ENCODE data around the gene PIK3R2.
A peak's percentile ranks its signal among the peaks of the same experiment; 100 is the strongest.

The PIK3R2 gene

DNA sequence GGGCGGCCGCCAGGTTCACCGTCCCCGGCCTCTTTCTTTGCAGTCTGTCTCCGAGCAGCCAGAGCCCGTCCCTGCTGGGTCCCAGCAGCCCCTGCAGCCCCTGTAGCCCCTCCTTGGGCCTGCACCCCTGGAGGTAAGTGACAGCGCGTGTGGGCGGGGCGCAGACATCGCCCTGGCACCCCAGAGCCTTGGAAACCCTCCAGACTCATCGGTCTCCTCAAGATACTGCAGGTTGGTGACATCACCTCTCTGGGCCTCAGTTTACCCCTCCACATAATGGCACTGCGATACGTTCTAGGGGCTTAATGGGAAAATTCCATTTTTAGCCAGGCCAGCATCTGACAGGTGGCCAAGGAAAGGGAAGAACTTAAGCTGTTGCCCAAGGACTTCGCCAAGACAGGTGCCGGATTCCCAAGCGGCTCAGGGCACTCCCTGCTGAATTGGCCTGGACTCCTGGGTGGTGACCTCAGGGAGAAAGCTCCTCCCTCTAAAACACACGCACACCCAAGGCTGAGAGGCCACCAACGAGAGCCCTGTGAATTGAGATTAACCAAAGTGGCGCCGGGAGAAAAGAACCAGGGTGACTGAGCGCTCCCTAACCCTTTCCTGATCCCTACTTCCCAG is 42.2 kb upstream of the PIK3R2 start:
- no peak overlapping the region for H3K27ac ChIP-seq
- TF ChIP-seq, protein P1, sequence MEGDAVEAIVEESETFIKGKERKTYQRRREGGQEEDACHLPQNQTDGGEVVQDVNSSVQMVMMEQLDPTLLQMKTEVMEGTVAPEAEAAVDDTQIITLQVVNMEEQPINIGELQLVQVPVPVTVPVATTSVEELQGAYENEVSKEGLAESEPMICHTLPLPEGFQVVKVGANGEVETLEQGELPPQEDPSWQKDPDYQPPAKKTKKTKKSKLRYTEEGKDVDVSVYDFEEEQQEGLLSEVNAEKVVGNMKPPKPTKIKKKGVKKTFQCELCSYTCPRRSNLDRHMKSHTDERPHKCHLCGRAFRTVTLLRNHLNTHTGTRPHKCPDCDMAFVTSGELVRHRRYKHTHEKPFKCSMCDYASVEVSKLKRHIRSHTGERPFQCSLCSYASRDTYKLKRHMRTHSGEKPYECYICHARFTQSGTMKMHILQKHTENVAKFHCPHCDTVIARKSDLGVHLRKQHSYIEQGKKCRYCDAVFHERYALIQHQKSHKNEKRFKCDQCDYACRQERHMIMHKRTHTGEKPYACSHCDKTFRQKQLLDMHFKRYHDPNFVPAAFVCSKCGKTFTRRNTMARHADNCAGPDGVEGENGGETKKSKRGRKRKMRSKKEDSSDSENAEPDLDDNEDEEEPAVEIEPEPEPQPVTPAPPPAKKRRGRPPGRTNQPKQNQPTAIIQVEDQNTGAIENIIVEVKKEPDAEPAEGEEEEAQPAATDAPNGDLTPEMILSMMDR (IDR thresholded peaks at IDR 0.05), result no peak
- no peak for TF ChIP-seq ZFX (IDR thresholded peaks at IDR 0.05; ENCODE audit: borderline replicate concordance)

DNA sequence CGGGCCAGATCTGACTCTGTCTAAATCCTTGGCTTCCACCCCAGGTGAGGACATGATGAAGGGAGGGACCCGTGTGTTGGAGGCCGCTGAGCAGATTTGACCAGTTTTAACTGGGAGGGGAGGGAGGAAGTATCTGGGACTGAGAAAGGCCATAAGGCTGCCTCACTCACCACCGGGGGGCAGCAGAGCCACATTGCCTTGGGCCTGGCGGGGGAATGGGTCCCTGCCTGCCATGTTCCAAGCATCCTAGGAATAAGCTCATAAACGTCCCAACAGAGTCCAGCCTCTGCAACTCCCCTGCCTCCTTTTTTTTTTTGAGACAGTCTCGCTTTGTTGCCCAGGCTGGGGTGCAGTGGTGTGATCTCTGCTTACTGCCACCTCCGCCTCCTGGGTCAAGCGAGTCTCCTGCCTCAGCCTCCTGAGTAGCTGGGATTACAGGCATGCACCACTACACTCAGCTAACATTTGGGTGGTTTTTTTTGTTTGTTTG is 39.9 kb upstream of the PIK3R2 start:
- no peak overlapping the region for H3K27ac ChIP-seq
- TF ChIP-seq, protein P1 (IDR thresholded peaks at IDR 0.05), result peak; percentile 98
- TF ChIP-seq ZFX (IDR thresholded peaks at IDR 0.05; ENCODE audit: borderline replicate concordance), result no peak

DNA sequence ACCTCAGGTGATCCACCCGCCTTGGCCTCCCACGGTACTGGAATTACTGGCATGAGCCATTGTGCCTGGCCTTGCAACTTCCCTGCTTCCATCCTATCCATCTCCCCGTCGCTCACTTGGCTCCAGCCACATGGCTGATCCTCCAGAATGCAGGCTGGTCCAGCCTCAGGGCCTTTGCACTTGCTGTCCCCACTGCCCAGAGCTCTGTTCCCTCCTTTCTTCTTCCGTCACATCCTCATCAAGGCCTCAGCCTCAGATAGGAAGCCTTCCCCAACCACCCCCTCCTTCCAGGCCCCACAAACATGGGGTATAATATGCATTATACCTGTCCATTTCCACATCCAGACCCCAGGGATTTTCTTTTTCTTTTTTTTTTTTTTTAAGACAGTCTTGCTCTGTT is 39.1 kb upstream of the PIK3R2 start:
- TF ChIP-seq, protein P1 (IDR thresholded peaks at IDR 0.05), result no peak
- no peak for TF ChIP-seq ZFX (IDR thresholded peaks at IDR 0.05; ENCODE audit: borderline replicate concordance)
- H3K27ac ChIP-seq, result no peak overlapping the region

DNA sequence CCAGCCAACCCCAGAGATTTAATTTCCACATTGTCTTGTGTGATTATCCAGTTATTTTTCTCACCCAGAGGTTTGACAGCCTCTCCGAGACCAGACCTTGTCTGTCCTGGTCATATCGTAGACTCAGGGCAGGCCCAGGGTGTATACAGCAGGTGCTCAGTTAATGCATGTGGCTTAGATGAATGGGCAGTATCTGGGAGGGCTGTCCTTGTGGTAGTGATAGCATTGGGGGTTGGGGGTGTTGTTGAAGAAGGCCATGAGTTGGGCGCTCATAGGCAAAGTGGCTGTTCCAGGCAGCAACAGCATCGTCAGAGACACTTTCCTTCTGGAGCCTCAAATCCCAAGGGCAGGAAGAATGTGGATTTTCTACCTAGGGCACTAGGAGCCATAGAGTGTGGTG is 38.5 kb upstream of the PIK3R2 start:
- TF ChIP-seq, protein P1 (IDR thresholded peaks at IDR 0.05), result no peak
- TF ChIP-seq ZFX (IDR thresholded peaks at IDR 0.05; ENCODE audit: borderline replicate concordance), result no peak
- H3K27ac ChIP-seq, result no peak overlapping the region

DNA sequence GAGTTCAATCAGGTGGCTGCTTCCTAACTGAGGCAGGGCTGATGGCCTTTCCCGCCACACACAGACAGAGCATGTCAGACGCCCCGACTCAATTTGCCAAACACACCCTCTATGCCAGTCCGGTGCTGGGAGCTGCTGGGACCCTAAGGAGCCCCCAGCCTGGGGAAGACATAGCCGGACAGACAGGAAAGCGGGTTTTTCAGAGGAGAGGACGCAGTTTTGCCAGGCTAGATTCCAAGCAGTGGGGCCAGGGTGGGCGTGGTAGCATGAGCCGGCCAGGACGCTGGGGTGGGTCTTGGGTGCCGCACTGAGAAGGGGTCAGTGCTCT is 35.6 kb upstream of the PIK3R2 start:
- TF ChIP-seq ZFX (IDR thresholded peaks at IDR 0.05; ENCODE audit: borderline replicate concordance), result no peak
- TF ChIP-seq, protein P1 (IDR thresholded peaks at IDR 0.05), result no peak
- peak overlapping the region; percentile 63 for H3K27ac ChIP-seq

DNA sequence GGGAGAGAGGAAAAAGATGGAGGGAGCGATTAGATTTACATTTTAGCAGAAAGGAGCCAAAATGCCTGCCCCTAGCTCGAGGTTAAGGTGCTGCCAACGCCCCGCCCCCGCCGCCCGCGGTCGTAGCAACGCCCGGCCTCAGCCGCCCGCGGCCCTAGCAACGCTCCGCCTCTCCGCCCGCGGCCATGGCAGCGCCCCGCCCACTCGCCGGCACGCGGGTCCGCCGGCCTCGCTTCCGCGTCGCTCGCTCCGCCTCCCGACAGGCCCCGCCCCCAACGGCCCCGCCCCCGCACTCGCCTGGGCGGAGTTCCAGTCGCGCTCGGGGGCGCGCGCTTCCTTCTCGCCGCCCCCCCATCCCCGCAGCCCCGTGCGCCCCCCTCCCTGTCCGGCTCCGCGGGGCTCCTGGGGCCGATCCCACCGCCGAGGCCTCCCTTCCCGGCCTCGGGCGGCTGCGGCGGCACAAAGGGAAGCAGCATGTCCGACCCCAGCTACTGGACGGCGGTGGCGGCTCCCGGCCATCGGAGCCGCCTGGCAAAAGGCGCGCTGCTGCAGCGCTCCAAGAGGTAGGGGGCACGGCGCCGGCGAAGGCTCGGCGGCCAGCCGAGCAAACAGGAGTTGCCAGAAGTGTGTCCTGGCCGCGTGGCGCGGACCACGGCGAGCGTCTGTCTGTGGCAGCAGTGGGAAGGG is 35.1 kb upstream of the PIK3R2 start:
- no peak for TF ChIP-seq ZFX (IDR thresholded peaks at IDR 0.05; ENCODE audit: borderline replicate concordance)
- TF ChIP-seq, protein P1 (IDR thresholded peaks at IDR 0.05), result peak; percentile 17; the same call in 1 of the 2 replicates
- peak overlapping the region; percentile 63 for H3K27ac ChIP-seq

DNA sequence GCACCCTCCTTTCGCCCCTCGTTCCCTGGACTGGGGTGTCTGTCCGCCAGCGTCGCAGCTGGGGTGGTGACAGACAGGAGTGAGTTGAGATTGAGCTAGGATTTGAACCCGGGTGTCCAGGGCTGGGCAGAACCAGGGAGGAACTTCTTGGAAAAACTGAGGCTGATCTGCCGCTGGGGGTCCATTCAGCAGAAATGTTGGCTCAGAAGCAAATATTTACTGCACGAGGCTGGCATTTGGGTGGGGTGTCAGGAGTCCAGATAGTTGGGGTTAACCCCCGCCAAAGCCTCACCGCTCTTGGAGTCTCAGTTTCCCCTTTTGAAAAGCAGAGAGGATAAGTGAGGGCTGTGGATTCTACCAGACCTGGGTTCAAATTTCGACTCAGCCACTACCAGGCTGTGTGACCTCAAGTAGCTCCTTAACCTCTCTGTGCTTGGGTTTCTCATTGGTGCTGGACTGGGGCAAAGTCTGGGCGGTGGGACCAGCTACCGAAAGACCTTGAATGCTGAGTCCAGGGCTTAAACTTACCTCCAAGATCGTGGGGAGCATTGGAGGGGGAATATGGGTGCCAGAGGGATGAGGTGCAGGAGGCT is 34.4 kb upstream of the PIK3R2 start:
- peak overlapping the region; percentile 63 for H3K27ac ChIP-seq

More for the DNA sequence above, 34.4 kb upstream of the PIK3R2 start:
- TF ChIP-seq, protein P1 (IDR thresholded peaks at IDR 0.05), result no peak
- no peak for TF ChIP-seq ZFX (IDR thresholded peaks at IDR 0.05; ENCODE audit: borderline replicate concordance)

Measured in 22Rv1 (cell line).